Measurements from ENCODE around the gene RAB8B.

RAB8B gene

GRCh38 chr15:63264688-63265293 is 75.4 kb downstream of the RAB8B start:
- Histone ChIP-seq H4K8ac (ENCODE audit: low read depth, low read length) (no peak overlapping the region), H2BK12ac (ENCODE audit: low read length) (no peak overlapping the region), H3K4me2 (ENCODE audit: low read length) (no peak overlapping the region), H3K4me3 (ENCODE audit: low read depth, low read length) (no peak overlapping the region), H3K36me3 (ENCODE audit: control insufficient read depth in 1 of 2, insufficient read depth in 2 of 2, low read length in 2 of 2) (peaks cover 2 to 3% of the 10 kb centered on the region in 2 experiments), H4K91ac (ENCODE audit: low read depth, low read length) (no peak overlapping the region), H3K9ac (ENCODE audit: low read length) (no peak overlapping the region), H4K12ac (ENCODE audit: low read depth, low read length) (no peak overlapping the region), H3K18ac (ENCODE audit: low read length) (no peak overlapping the region), H3K79me1 (ENCODE audit: low read length) (no peaks in the 10 kb centered on the region), H2BK120ac (ENCODE audit: insufficient read depth, low read length, poor library complexity) (no peak overlapping the region), H3K4ac (ENCODE audit: low read depth, low read length) (no peak overlapping the region), H3K79me2 (ENCODE audit: control insufficient read depth, insufficient read depth, low read length, poor library complexity) (no peaks in the 10 kb centered on the region), H3K9me3 (ENCODE audit: insufficient read depth, low read depth, low read length) (peaks cover under 1% of the 10 kb centered on the region), H2BK5ac (ENCODE audit: low read depth, low read length, poor library complexity) (no peak overlapping the region), H2AFZ (ENCODE audit: insufficient read depth, low read length, poor library complexity) (no peak overlapping the region), H3K4me1 (ENCODE audit: control insufficient read depth in 1 of 2, insufficient read depth in 2 of 2, low read length in 2 of 2) (no peaks in the 10 kb centered on the region), H3K14ac (ENCODE audit: low read length) (no peak overlapping the region), H3K23ac (ENCODE audit: low read length) (no peak overlapping the region), H3K27ac (ENCODE audit: low read depth, low read length) (no peak overlapping the region), H3K27me3 (ENCODE audit: insufficient read depth, low read length) (no peaks in the 10 kb centered on the region), H2AK5ac (ENCODE audit: low read length) (no peak overlapping the region)
- DNase-seq, result no peak
- WGBS (ENCODE audit: extremely low coverage, insufficient coverage, insufficient read length), result no CpG with 5 or more reads among the region's 1 CpG

- Histone ChIP-seq H3K18ac (ENCODE audit: low read length) (no peak overlapping the region), H3K36me3 (ENCODE audit: control insufficient read depth in 1 of 2, insufficient read depth in 2 of 2, low read length in 2 of 2) (no peaks in the 10 kb centered on the region), H3K4me1 (ENCODE audit: control insufficient read depth in 1 of 2, insufficient read depth in 2 of 2, low read length in 2 of 2) (peaks cover 0 to 4% of the 10 kb centered on the region in 2 experiments), H3K4me3 (ENCODE audit: low read depth, low read length) (no peak overlapping the region), H3K9me3 (ENCODE audit: insufficient read depth, low read depth, low read length) (peaks cover 2% of the 10 kb centered on the region), H2AFZ (ENCODE audit: insufficient read depth, low read length, poor library complexity) (no peak overlapping the region), H4K12ac (ENCODE audit: low read depth, low read length) (no peak overlapping the region), H3K14ac (ENCODE audit: low read length) (no peak overlapping the region), H3K79me1 (ENCODE audit: low read length) (peaks cover 5% of the 10 kb centered on the region), H4K8ac (ENCODE audit: low read depth, low read length) (no peak overlapping the region), H3K9ac (ENCODE audit: low read length) (no peak overlapping the region), H3K4ac (ENCODE audit: low read depth, low read length) (no peak overlapping the region), H3K4me2 (ENCODE audit: low read length) (no peak overlapping the region), H2BK5ac (ENCODE audit: low read depth, low read length, poor library complexity) (no peak overlapping the region), H3K79me2 (ENCODE audit: control insufficient read depth, insufficient read depth, low read length, poor library complexity) (peaks cover 2% of the 10 kb centered on the region), H2BK120ac (ENCODE audit: insufficient read depth, low read length, poor library complexity) (no peak overlapping the region), H2AK5ac (ENCODE audit: low read length) (no peak overlapping the region), H3K27ac (ENCODE audit: low read depth, low read length) (no peak overlapping the region), H4K91ac (ENCODE audit: low read depth, low read length) (no peak overlapping the region), H2BK12ac (ENCODE audit: low read length) (no peak overlapping the region), H3K23ac (ENCODE audit: low read length) (no peak overlapping the region), H3K27me3 (ENCODE audit: insufficient read depth, low read length) (no peaks in the 10 kb centered on the region)
- WGBS (ENCODE audit: extremely low coverage, insufficient coverage, insufficient read length), result no CpG with 5 or more reads among the region's 3 CpGs
- DNase-seq, result no peak
Observed at GRCh38 chr15:63274427-63274826, 85.0 kb downstream of the RAB8B start.

- peak overlapping the region; percentile 71 for H4K8ac ChIP-seq (ENCODE audit: low read depth, low read length)
- H3K36me3 ChIP-seq (ENCODE audit: control insufficient read depth in 1 of 2, insufficient read depth in 2 of 2, low read length in 2 of 2), result no peaks in the 10 kb centered on the region
- peak overlapping the region; percentile 14 for H3K27ac ChIP-seq (ENCODE audit: low read depth, low read length)
- H2BK120ac ChIP-seq (ENCODE audit: insufficient read depth, low read length, poor library complexity), result no peak overlapping the region
- no peak overlapping the region for H2BK5ac ChIP-seq (ENCODE audit: low read depth, low read length, poor library complexity)
- peaks cover 0 to 4% of the 10 kb centered on the region in 2 experiments for H3K4me1 ChIP-seq (ENCODE audit: control insufficient read depth in 1 of 2, insufficient read depth in 2 of 2, low read length in 2 of 2)
- H3K4me2 ChIP-seq (ENCODE audit: low read length), result peak overlapping the region; percentile 83
- H3K18ac ChIP-seq (ENCODE audit: low read length), result no peak overlapping the region
- no peak for DNase-seq
- H4K91ac ChIP-seq (ENCODE audit: low read depth, low read length), result peak overlapping the region; percentile 79
- WGBS (ENCODE audit: extremely low coverage, insufficient coverage, insufficient read length), result no CpG with 5 or more reads among the region's 11 CpGs
- peak overlapping the region; percentile 39 for H2AFZ ChIP-seq (ENCODE audit: insufficient read depth, low read length, poor library complexity)
- no peaks in the 10 kb centered on the region for H3K27me3 ChIP-seq (ENCODE audit: insufficient read depth, low read length)
- peak overlapping the region; percentile 66 for H3K9ac ChIP-seq (ENCODE audit: low read length)
- no peak overlapping the region for H3K23ac ChIP-seq (ENCODE audit: low read length)
- no peak overlapping the region for H3K14ac ChIP-seq (ENCODE audit: low read length)
- H2BK12ac ChIP-seq (ENCODE audit: low read length), result no peak overlapping the region
- peaks cover 5% of the 10 kb centered on the region for H3K79me1 ChIP-seq (ENCODE audit: low read length)
- H3K4me3 ChIP-seq (ENCODE audit: low read depth, low read length), result peak overlapping the region; percentile 77
- H2AK5ac ChIP-seq (ENCODE audit: low read length), result no peak overlapping the region
- no peak overlapping the region for H3K4ac ChIP-seq (ENCODE audit: low read depth, low read length)
- H4K12ac ChIP-seq (ENCODE audit: low read depth, low read length), result no peak overlapping the region
- no peaks in the 10 kb centered on the region for H3K9me3 ChIP-seq (ENCODE audit: insufficient read depth, low read depth, low read length)
- peaks cover 2% of the 10 kb centered on the region for H3K79me2 ChIP-seq (ENCODE audit: control insufficient read depth, insufficient read depth, low read length, poor library complexity)
Observed at GRCh38 chr15:63276342-63277037, 87.1 kb downstream of the RAB8B start.

- Histone ChIP-seq H2AFZ (ENCODE audit: insufficient read depth, low read length, poor library complexity) (peak within 1 kb of the TSS; percentile 79), H3K18ac (ENCODE audit: low read length) (peak within 1 kb of the TSS; percentile 69), H2BK120ac (ENCODE audit: insufficient read depth, low read length, poor library complexity) (peak within 1 kb of the TSS; percentile 88), H2BK12ac (ENCODE audit: low read length) (peak within 1 kb of the TSS; percentile 2), H3K14ac (ENCODE audit: low read length) (peak within 1 kb of the TSS; percentile 78), H3K9ac (ENCODE audit: low read length) (peak within 1 kb of the TSS; percentile 66), H3K79me2 (ENCODE audit: control insufficient read depth, insufficient read depth, low read length, poor library complexity) (peaks cover 2% of the 10 kb centered on the region), H3K79me1 (ENCODE audit: low read length) (peaks cover 5% of the 10 kb centered on the region), H3K27me3 (ENCODE audit: insufficient read depth, low read length) (no peaks in the 10 kb centered on the region), H3K4ac (ENCODE audit: low read depth, low read length) (peak within 1 kb of the TSS; percentile 9), H3K36me3 (ENCODE audit: control insufficient read depth in 1 of 2, insufficient read depth in 2 of 2, low read length in 2 of 2) (no peaks in the 10 kb centered on the region), H3K23ac (ENCODE audit: low read length) (no peak within 1 kb of the TSS), H4K8ac (ENCODE audit: low read depth, low read length) (peak within 1 kb of the TSS; percentile 71), H3K4me1 (ENCODE audit: control insufficient read depth in 1 of 2, insufficient read depth in 2 of 2, low read length in 2 of 2) (peaks cover 0 to 4% of the 10 kb centered on the region in 2 experiments), H3K27ac (ENCODE audit: low read depth, low read length) (peak within 1 kb of the TSS; percentile 14), H3K4me3 (ENCODE audit: low read depth, low read length) (peak within 1 kb of the TSS; percentile 77), H2AK5ac (ENCODE audit: low read length) (no peak within 1 kb of the TSS), H4K12ac (ENCODE audit: low read depth, low read length) (peak within 1 kb of the TSS; percentile 83), H4K91ac (ENCODE audit: low read depth, low read length) (peak within 1 kb of the TSS; percentile 79), H2BK5ac (ENCODE audit: low read depth, low read length, poor library complexity) (peak within 1 kb of the TSS; percentile 18), H3K9me3 (ENCODE audit: insufficient read depth, low read depth, low read length) (no peaks in the 10 kb centered on the region), H3K4me2 (ENCODE audit: low read length) (peak within 1 kb of the TSS; percentile 96)
- DNase-seq, result peak; percentile 51 to 70
- WGBS (ENCODE audit: extremely low coverage, insufficient coverage, insufficient read length), result no CpG with 5 or more reads among the region's 102 CpGs
Observed at GRCh38 chr15:63277038-63277892, 87.9 kb downstream of the RAB8B start, which contains the start of gene APH1B. Gene APH1B (plus strand): TSS chr15:63277605. CDS start chr15:63277624, 19 bp downstream.

All from trophoblast cell (in vitro differentiated cells and primary cell).